Activated naive CD8-positive, alpha-beta T cell (primary cell): ENCODE measurements around the gene RGS16.
A peak's percentile ranks its signal among the peaks of the same experiment; 100 is the strongest.

Experiments
- H3K27ac Mint-ChIP-seq: one replicate; pipeline ENCODE4 v1.8.0; 2021; ENCODE audit warnings: mixed read lengths
- H3K27me3 Mint-ChIP-seq: one replicate; pipeline ENCODE4 v1.8.0; 2021; ENCODE audit warnings: mixed read lengths
- H3K36me3 Mint-ChIP-seq: one replicate; pipeline ENCODE4 v1.8.0; 2021; ENCODE audit warnings: mixed read lengths
- H3K4me1 Mint-ChIP-seq: one replicate; pipeline ENCODE4 v1.8.0; 2021; ENCODE audit warnings: low read depth, mixed read lengths
- H3K4me3 Mint-ChIP-seq: one replicate; pipeline ENCODE4 v1.8.0; 2021; ENCODE audit warnings: mild to moderate bottlenecking, mixed read lengths
- H3K9me3 Mint-ChIP-seq: one replicate; pipeline ENCODE4 v1.8.0; 2021; ENCODE audit warnings: low read depth, mixed read lengths

The RGS16 gene, protein sequence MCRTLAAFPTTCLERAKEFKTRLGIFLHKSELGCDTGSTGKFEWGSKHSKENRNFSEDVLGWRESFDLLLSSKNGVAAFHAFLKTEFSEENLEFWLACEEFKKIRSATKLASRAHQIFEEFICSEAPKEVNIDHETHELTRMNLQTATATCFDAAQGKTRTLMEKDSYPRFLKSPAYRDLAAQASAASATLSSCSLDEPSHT

DNA sequence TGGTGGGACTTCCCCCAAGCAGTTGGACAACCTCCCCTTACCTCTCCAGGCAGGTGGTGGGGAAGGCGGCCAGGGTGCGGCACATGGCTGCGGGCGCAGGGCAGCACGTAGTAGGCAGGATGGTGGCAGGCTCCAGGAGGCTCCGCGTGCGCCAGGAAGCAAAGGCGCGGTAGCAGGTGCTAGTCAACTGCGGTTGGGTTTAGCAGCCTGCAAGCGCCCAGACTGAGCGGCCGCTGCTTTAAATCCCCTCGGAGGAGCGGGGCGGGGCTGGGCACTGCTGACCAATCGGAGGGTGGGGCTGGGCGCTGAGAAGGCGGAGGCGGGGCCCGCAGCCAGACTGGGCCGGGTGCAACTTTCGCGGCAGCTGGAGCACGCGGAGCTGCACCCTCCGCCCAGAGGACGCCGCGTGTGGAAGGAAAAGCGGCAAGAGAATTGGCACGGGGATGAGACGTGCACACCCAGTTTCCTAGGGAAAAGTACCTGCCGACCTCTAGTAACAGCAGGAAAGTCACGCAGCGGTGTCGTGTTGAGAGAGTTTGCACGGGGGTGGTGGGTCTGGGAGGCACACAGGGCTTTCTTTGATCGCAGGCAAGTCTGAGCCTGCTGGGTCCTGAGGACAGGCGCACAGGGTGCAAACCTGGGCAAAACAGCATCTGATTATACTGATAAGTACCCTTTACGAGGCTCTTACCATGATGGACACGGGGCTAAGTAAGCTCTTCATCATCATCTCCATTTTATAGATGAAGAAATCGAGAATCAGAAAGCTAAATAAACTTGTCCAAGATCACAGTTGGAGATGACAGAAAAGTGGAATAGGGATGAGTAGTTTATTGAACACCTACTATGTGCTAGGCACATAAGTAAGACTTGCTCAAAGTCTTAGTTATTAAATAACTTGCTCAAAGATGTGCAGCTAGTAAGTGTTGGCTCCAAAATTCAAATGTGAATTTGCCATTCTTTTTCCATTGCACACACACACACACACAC, at the start of gene RGS16:
Gene RGS16 (minus strand): TSS at position 215 of the 990 bp plus-strand sequence. CDS start 130 bp downstream, at position 85.
- Mint-ChIP-seq H3K27me3 (peaks cover 13% of the 10 kb centered on the region), H3K4me3 (peak within 1 kb of the TSS; percentile 30), H3K9me3 (no peaks in the 10 kb centered on the region), H3K4me1 (peaks cover 21% of the 10 kb centered on the region), H3K27ac (peak within 1 kb of the TSS; percentile 84), H3K36me3 (peaks cover 10% of the 10 kb centered on the region)

DNA sequence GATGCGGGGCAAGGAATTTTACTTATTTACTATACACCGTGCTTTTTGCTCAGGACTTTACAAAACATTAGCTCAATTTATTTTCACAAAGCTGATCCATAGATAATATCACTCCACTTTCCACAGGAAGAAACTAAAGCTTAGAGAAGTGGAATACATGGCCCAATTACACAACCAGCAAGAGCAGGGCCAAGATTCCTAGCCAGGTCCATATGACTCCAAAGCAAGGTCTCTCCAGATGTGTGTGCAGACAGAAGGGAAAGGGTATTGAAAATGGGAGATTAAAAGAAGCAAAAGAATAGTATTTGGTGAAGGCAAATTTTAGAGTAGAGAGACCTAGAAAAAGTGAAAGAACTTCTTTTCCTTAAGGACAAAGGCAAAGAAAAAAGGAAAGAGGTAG, 49.8 kb upstream of the RGS16 start:
- Mint-ChIP-seq H3K27me3 (no peaks in the 10 kb centered on the region), H3K4me1 (peaks cover 4% of the 10 kb centered on the region)

DNA sequence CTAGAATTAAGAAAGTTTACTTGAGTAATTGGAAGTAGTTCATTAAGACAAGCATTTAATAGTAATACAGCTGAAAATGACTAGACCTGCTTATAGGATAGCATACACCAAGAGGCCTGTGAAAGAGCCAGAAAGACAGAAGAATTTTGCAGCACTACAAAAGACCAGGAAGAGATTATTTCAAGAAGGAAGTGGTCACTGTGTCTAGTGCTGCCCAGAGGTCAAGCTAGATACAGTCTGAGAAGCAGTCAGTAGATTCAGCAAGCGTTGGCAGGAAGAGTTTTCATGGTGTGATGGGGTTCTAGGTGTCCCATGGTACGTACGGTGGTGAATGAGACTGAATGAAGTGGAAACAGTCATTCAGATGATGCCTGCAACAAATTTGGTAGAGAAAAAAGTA, 48.7 kb upstream of the RGS16 start:
- no peak overlapping the region for H3K27ac Mint-ChIP-seq
- H3K36me3 Mint-ChIP-seq: no peaks in the 10 kb centered on the region
- peaks cover 2% of the 10 kb centered on the region for H3K27me3 Mint-ChIP-seq
- H3K4me1 Mint-ChIP-seq: peaks cover 4% of the 10 kb centered on the region
- H3K4me3 Mint-ChIP-seq: no peak overlapping the region
- H3K9me3 Mint-ChIP-seq: no peaks in the 10 kb centered on the region

More for the DNA sequence above, 49.8 kb upstream of the RGS16 start:
- Mint-ChIP-seq H3K27ac (no peak overlapping the region), H3K9me3 (no peaks in the 10 kb centered on the region), H3K4me3 (no peak overlapping the region), H3K36me3 (no peaks in the 10 kb centered on the region)

DNA sequence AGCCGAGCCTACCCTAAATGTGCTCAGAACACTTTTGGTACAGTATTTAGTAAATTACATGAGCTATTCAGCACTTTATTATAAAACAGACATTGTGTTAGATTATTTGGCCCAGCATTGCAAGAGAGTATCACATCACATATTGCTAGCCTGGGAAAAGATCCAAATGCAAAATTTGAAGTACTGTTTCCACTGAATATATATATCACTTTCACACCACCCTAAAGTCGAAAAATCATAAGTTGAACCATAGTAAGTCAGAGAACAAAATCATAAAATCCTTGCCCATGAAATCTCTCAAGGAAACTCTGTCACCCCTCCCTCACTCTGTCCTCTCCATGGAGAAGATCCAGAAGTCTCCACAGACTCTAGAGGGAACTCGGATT, 47.1 kb upstream of the RGS16 start:
- H3K9me3 Mint-ChIP-seq: no peaks in the 10 kb centered on the region
- peaks cover 2% of the 10 kb centered on the region for H3K27me3 Mint-ChIP-seq
- H3K36me3 Mint-ChIP-seq: no peaks in the 10 kb centered on the region
- H3K27ac Mint-ChIP-seq: no peak overlapping the region
- peaks cover 4% of the 10 kb centered on the region for H3K4me1 Mint-ChIP-seq
- H3K4me3 Mint-ChIP-seq: no peak overlapping the region

DNA sequence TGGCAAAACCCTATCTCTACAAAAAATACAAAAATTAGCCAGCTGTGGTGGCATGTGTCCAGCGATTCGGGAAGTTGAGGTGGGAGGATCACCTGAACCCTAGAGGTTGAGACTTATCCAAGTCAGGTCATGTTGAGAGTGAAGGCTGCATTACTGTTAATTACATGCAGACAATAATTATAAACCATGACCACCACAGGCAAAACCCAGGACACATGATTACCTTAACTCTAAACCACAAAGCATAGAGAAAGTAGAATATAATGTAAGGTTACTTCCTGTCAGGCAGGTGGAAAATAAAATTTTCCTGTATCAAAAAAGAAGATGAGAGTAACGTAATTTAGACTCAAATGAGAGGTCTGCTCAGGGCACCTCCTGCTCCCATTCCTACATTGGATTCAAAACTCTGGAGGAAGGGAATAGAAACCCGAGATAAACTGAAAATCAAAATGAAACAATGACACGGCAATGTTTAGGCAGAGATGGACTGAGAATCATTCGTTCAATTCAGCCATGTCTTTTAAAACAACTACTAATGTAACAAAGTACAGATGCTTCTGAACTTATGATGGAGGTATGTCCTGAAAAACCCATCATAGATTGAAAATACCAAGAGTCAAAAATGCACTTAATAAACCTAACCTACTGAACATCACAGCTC, 46.6 kb upstream of the RGS16 start:
- H3K27ac Mint-ChIP-seq: no peak overlapping the region
- no peaks in the 10 kb centered on the region for H3K36me3 Mint-ChIP-seq
- H3K4me1 Mint-ChIP-seq: peaks cover 4% of the 10 kb centered on the region
- H3K4me3 Mint-ChIP-seq: no peak overlapping the region
- peaks cover 2% of the 10 kb centered on the region for H3K27me3 Mint-ChIP-seq
- H3K9me3 Mint-ChIP-seq: no peaks in the 10 kb centered on the region

DNA sequence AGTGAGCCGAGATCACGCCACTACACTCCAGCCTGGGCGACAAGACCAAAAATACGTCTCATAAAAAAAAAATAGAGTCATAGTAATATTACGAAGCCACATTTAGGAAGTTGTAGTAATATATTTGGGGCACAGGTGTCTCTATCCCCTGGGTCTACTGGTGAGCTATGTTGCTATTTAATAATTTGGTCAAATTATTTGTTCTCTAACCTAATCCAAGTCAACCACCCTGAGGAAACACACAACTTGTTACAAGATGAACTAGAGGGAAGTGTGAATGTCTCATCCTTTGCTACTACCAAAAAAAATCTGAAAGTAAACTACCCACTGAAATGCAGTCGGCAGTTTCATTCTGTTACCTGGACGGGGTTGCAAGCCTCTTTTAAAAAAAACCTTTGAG, 44.9 kb upstream of the RGS16 start:
- Mint-ChIP-seq H3K27ac (no peak overlapping the region), H3K4me1 (peaks cover 4% of the 10 kb centered on the region), H3K9me3 (no peaks in the 10 kb centered on the region), H3K36me3 (no peaks in the 10 kb centered on the region), H3K27me3 (peaks cover 2% of the 10 kb centered on the region), H3K4me3 (no peak overlapping the region)

DNA sequence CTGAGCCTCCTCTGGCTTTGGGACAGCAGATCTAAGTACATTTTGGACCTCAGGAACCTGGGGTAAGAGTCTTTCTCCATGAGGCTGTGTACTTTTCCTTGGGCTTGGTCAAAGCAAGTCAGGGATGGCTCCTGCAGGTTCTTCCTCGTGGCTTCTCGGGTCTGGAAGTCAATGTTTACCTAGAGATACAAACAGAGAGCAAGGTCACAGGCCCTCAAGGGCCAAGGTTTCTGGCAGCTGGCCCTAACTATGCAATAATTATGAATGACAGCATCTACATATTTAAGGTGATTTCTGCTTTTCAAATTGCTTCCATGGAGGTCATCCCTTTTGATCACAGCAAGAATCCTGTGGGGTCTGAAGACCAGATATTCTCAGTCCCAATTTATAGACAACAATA, 42.5 kb upstream of the RGS16 start:
- H3K4me1 Mint-ChIP-seq: peaks cover 4% of the 10 kb centered on the region
- H3K27me3 Mint-ChIP-seq: peaks cover 2% of the 10 kb centered on the region
- no peaks in the 10 kb centered on the region for H3K9me3 Mint-ChIP-seq
- H3K27ac Mint-ChIP-seq: no peak overlapping the region
- no peak overlapping the region for H3K4me3 Mint-ChIP-seq
- no peaks in the 10 kb centered on the region for H3K36me3 Mint-ChIP-seq

DNA sequence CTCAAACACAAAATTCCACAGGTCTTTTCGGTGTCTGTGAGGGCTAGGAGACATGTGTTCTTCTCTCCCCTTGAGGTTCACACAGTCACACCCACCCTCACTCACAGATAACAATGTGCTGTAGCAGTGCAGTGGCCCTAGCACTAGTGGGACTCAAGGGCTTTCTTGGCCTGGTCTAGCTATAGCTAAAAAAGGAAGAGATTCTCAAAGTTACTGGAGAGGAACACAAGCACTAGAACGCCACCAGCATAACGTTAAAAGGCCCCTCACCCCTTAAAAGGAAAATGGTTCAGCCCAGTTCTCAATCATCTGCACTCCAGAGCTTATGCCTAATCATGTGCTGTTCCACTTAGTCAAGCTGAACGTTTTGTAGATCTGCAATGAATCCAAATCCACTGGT, 40.7 kb upstream of the RGS16 start:
- Mint-ChIP-seq H3K27ac (no peak overlapping the region), H3K4me1 (no peaks in the 10 kb centered on the region), H3K27me3 (peaks cover 2% of the 10 kb centered on the region), H3K4me3 (no peak overlapping the region), H3K36me3 (no peaks in the 10 kb centered on the region), H3K9me3 (no peaks in the 10 kb centered on the region)

DNA sequence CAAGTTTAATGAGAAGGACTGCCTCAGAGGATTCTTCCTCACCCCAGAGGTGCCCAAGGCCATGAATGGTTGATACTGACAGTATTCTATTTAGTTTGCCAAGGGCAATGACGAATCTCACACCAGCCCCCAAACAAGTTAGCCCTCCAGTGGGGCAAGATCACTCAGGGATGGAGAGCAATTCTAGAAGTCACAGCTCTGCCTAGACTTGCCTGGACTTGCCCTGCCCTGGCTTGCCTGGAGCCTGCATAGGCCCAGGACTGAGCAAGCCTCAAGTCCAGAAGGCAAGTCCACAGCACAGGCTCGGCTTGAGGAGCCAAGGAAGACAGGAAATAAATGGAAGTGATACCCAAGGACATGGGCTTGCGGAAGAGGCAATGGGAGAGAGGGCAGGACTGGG, 39.5 kb upstream of the RGS16 start:
- Mint-ChIP-seq H3K36me3 (no peaks in the 10 kb centered on the region), H3K4me3 (no peak overlapping the region), H3K27me3 (peaks cover 2% of the 10 kb centered on the region), H3K9me3 (no peaks in the 10 kb centered on the region), H3K4me1 (no peaks in the 10 kb centered on the region), H3K27ac (peak overlapping the region; percentile 64)

DNA sequence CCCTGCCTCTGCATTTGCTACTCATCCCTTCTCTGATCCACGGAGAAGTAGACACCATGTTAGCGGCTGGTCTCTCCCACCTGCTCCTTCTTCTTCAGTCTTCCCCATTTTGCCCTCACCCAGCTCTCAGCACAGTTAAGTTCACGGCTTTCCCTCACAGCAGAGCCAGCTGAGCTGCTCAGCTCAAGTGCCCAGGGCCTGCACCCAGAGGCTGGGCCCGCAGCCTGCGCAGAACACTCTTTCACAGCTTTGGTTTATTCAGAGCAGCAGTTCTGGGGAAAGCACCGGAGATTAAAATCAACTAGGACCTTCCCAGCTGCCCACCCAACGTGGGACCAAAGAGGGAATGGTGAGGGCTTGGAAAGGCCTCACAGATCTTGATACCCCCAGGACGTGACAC, 38.3 kb upstream of the RGS16 start:
- no peaks in the 10 kb centered on the region for H3K9me3 Mint-ChIP-seq
- H3K27ac Mint-ChIP-seq: no peak overlapping the region
- H3K4me1 Mint-ChIP-seq: no peaks in the 10 kb centered on the region
- H3K27me3 Mint-ChIP-seq: no peaks in the 10 kb centered on the region
- no peak overlapping the region for H3K4me3 Mint-ChIP-seq
- H3K36me3 Mint-ChIP-seq: no peaks in the 10 kb centered on the region

DNA sequence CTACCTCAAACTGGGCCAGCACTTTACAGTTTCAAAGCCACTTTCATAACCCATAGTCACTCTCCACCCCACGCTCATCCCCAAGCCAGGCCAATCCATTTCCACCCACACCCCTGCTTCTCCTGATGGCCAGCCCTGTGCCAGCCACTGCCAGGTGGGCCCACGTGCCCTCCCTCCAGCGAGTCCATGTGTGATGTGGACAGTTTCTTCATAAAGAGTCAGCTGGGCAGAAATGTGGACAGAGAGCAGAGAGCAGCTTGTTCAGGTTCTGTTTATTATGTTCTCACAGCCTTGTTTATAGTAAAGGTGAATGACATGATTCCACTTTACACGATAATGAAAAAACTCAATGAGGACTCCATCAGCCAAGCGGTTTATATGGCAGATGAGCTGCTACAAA, 37.4 kb upstream of the RGS16 start:
- Mint-ChIP-seq H3K27me3 (no peaks in the 10 kb centered on the region), H3K4me1 (no peaks in the 10 kb centered on the region), H3K9me3 (no peaks in the 10 kb centered on the region), H3K27ac (no peak overlapping the region), H3K4me3 (no peak overlapping the region), H3K36me3 (no peaks in the 10 kb centered on the region)

DNA sequence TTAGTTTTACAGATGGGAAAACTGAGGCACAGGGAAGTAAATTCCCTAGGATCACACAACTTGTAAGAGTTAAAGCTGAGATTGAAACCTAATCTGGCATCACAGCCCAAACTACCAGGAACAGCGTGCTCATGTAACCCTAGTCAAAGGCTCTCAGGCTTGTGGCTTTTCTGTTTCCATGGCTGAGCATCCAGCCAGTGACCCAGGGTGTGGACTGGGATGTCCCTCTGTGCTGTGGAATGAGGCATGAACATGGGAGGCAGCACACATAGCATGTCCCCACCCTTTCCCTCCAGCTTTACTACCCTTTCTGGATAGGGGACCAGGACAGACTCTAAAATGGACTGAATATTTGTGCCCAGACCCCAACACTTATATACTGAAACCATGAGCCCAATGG, 35.1 kb upstream of the RGS16 start:
- Mint-ChIP-seq H3K27ac (no peak overlapping the region), H3K9me3 (no peaks in the 10 kb centered on the region), H3K36me3 (no peaks in the 10 kb centered on the region)

DNA sequence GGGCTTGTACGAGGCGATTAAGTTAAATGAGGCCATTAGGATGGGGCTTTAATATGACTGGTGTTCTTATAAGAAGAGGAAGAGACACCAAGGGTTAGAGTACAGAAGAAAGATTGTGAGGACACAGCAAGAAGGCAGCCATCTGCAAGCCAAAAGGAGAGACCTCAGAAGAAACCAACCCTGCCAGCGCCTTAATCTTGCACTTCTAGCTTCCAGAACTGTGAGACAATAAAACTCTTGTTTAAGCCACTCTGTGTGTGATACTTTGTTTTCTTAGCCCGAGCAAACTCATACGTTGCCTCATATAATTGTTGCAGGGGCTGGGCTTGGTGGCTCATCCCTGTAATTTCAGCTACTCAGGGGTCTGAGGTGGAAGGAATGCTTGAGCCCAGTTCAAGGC, 33.6 kb upstream of the RGS16 start:
- H3K27me3 Mint-ChIP-seq: peaks cover 1% of the 10 kb centered on the region
- no peak overlapping the region for H3K27ac Mint-ChIP-seq
- no peak overlapping the region for H3K4me3 Mint-ChIP-seq
- H3K9me3 Mint-ChIP-seq: no peaks in the 10 kb centered on the region
- H3K4me1 Mint-ChIP-seq: no peaks in the 10 kb centered on the region
- no peaks in the 10 kb centered on the region for H3K36me3 Mint-ChIP-seq

More for the DNA sequence above, 35.1 kb upstream of the RGS16 start:
- Mint-ChIP-seq H3K27me3 (no peaks in the 10 kb centered on the region), H3K4me3 (no peak overlapping the region), H3K4me1 (no peaks in the 10 kb centered on the region)

DNA sequence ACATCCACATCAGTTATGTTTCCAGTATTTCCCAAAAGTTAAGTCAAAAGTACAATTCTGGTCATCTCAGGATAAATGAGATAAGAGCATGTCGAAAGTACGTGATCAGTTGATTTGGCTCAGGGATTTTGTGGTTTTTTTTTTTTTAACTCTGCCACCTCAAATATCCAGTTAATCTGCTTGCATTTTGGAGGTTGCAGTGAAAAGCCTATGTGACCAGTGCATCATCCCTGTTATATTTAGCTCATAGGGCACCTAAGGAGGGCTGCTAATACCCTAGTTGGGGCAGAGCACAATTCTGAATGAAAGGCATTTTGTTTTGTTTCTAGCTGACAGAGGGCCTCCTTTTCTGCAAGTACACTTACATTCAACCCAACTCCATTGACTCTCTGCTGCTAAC, 31.7 kb upstream of the RGS16 start:
- no peaks in the 10 kb centered on the region for H3K36me3 Mint-ChIP-seq
- peaks cover 10% of the 10 kb centered on the region for H3K4me1 Mint-ChIP-seq

More for the DNA sequence above, 31.7 kb upstream of the RGS16 start:
- Mint-ChIP-seq H3K27ac (no peak overlapping the region), H3K27me3 (peaks cover 1% of the 10 kb centered on the region), H3K9me3 (no peaks in the 10 kb centered on the region), H3K4me3 (no peak overlapping the region)
